Urothelium cell line (cell line): ENCODE results near the gene ISY1.
"Not testable (repeated sequence)": the region's sequence is repeated elsewhere in the genome, so short reads cannot be mapped to it uniquely, and the experiment has no call there.

ENCODE experiments used
- DNase-seq: peaks from one replicate; pipeline ENCODE4 v3.0.0; 2011; ENCODE audit warnings: low spot score, mixed read lengths
- FAIRE-seq: peaks from 2 replicates; lab custom pipeline; 2011; peaks lifted over from hg19 to GRCh38; lab: Jason Lieb, UNC

ISY1 gene

GRCh38 chr3:129088312-129088711 is 72.6 kb downstream of the ISY1 start:
- DNase-seq = not testable (repeated sequence)
- FAIRE-seq = peak; percentile 48

GRCh38 chr3:129087904-129088303 is 73.0 kb downstream of the ISY1 start:
- not testable (repeated sequence) for FAIRE-seq, DNase-seq

GRCh38 chr3:129087138-129087702 is 73.6 kb downstream of the ISY1 start:
- DNase-seq (no peak), FAIRE-seq (no peak)

- DNase-seq (no peak), FAIRE-seq (no peak)
These were observed 75.0 kb downstream of the ISY1 start for GRCh38 chr3:129085818-129086217.

GRCh38 chr3:129085165-129085715 is 75.6 kb downstream of the ISY1 start:
- DNase-seq = no peak
- FAIRE-seq = no peak

GRCh38 chr3:129084501-129084900 is 76.4 kb downstream of the ISY1 start:
- FAIRE-seq (no peak), DNase-seq (no peak)

- FAIRE-seq (no peak), DNase-seq (no peak)
These were observed 78.8 kb downstream of the ISY1 start for GRCh38 chr3:129082026-129082425.

GRCh38 chr3:129081503-129081902 is 79.4 kb downstream of the ISY1 start:
- DNase-seq (no peak), FAIRE-seq (no peak)

GRCh38 chr3:129078510-129078909 is 82.4 kb downstream of the ISY1 start:
- FAIRE-seq (no peak), DNase-seq (no peak)
